Suppressor macrophage treated with lipopolysaccharide for 1 hour (primary cell): ENCODE data around the gene TMEM198.

Experiments
- DNase-seq, 3 donors: peaks; one replicate each; pipeline ENCODE4 v3.0.0-alpha.2; 2020 to 2022

TMEM198 gene

GRCh38 chr2:219509780-219510511 lies 33.9 kb upstream of the TMEM198 start:
- DNase-seq = peak; percentile 51 to 76 (median 57)

GRCh38 chr2:219510512-219511135 lies 33.2 kb upstream of the TMEM198 start:
- no peak for DNase-seq

- DNase-seq = no peak
Measured at GRCh38 chr2:219511547-219512325, 32.1 kb upstream of the TMEM198 start.

GRCh38 chr2:219512524-219513216 lies 31.2 kb upstream of the TMEM198 start:
- no peak for DNase-seq

GRCh38 chr2:219513787-219514186 lies 30.0 kb upstream of the TMEM198 start:
- no peak for DNase-seq

GRCh38 chr2:219514196-219514761 lies 29.5 kb upstream of the TMEM198 start, which contains the start of gene ASIC4:
Gene ASIC4, plus strand, starts transcription at chr2:219514482. Its CDS starts 243 bp downstream, at chr2:219514725.
- no peak for DNase-seq

GRCh38 chr2:219514836-219515235 lies 29.0 kb upstream of the TMEM198 start:
- DNase-seq = no peak

GRCh38 chr2:219515874-219516629 lies 27.8 kb upstream of the TMEM198 start:
- no peak for DNase-seq

- DNase-seq = peak in 1 of 3 donors; percentile 28
Measured at GRCh38 chr2:219516888-219517287, 26.9 kb upstream of the TMEM198 start.

- no peak for DNase-seq
Measured at GRCh38 chr2:219517954-219518778, 25.7 kb upstream of the TMEM198 start.

GRCh38 chr2:219519526-219519916 lies 24.3 kb upstream of the TMEM198 start:
- no peak for DNase-seq

- no peak for DNase-seq
Measured at GRCh38 chr2:219520079-219520478, 23.7 kb upstream of the TMEM198 start.

- DNase-seq = peak; percentile 27 to 57 (median 31)
Measured at GRCh38 chr2:219521066-219521880, 22.6 kb upstream of the TMEM198 start.

- DNase-seq = no peak
Measured at GRCh38 chr2:219522111-219523030, 21.5 kb upstream of the TMEM198 start.

GRCh38 chr2:219523031-219523671 lies 20.7 kb upstream of the TMEM198 start:
- DNase-seq = no peak

- no peak for DNase-seq
Measured at GRCh38 chr2:219524817-219525216, 19.0 kb upstream of the TMEM198 start.

GRCh38 chr2:219525533-219526232 lies 18.1 kb upstream of the TMEM198 start:
- no peak for DNase-seq
